NK-92 (cell line): Measurements from ENCODE around the gene RAI1.
"Not testable (repeated sequence)": the region's sequence is repeated elsewhere in the genome, so short reads cannot be mapped to it uniquely, and the experiment has no call there.

ENCODE experiments used
- DNase-seq: peaks from one replicate; lab custom pipeline; 2025; ENCODE audit not compliant: unreplicated experiment; lab: John Stamatoyannopoulos, UW

The RAI1 gene, protein sequence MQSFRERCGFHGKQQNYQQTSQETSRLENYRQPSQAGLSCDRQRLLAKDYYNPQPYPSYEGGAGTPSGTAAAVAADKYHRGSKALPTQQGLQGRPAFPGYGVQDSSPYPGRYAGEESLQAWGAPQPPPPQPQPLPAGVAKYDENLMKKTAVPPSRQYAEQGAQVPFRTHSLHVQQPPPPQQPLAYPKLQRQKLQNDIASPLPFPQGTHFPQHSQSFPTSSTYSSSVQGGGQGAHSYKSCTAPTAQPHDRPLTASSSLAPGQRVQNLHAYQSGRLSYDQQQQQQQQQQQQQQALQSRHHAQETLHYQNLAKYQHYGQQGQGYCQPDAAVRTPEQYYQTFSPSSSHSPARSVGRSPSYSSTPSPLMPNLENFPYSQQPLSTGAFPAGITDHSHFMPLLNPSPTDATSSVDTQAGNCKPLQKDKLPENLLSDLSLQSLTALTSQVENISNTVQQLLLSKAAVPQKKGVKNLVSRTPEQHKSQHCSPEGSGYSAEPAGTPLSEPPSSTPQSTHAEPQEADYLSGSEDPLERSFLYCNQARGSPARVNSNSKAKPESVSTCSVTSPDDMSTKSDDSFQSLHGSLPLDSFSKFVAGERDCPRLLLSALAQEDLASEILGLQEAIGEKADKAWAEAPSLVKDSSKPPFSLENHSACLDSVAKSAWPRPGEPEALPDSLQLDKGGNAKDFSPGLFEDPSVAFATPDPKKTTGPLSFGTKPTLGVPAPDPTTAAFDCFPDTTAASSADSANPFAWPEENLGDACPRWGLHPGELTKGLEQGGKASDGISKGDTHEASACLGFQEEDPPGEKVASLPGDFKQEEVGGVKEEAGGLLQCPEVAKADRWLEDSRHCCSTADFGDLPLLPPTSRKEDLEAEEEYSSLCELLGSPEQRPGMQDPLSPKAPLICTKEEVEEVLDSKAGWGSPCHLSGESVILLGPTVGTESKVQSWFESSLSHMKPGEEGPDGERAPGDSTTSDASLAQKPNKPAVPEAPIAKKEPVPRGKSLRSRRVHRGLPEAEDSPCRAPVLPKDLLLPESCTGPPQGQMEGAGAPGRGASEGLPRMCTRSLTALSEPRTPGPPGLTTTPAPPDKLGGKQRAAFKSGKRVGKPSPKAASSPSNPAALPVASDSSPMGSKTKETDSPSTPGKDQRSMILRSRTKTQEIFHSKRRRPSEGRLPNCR (N-terminal part only)

GRCh38 chr17:17681187-17681743 lies at the start of gene RAI1:
Gene RAI1 (plus strand): TSS chr17:17681458. CDS start chr17:17792949, 111,491 bp downstream.
- DNase-seq = no peak

- not testable (repeated sequence) for DNase-seq
Measured at GRCh38 chr17:17632690-17633089, 48.6 kb upstream of the RAI1 start.

DNA sequence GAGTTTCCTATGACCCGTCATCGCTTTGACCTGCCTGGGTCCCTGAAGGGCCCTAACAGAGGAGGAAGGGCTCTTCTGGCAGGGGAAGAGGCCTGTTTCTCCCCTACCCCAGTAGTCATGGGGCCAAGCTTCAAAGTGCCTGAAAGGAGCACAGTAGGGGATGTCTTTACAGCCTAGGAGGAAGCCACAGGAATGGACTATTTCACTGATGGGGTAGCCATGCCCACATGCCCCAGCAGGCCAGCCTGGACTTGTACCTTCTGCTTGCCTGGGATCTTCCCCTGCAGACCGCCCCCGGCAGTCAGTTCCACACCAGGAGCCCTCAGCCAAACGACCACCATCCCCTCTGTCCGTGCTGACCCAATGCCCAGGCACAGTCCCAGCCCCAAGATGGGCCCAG lies 47.9 kb upstream of the RAI1 start:
- no peak for DNase-seq

DNA sequence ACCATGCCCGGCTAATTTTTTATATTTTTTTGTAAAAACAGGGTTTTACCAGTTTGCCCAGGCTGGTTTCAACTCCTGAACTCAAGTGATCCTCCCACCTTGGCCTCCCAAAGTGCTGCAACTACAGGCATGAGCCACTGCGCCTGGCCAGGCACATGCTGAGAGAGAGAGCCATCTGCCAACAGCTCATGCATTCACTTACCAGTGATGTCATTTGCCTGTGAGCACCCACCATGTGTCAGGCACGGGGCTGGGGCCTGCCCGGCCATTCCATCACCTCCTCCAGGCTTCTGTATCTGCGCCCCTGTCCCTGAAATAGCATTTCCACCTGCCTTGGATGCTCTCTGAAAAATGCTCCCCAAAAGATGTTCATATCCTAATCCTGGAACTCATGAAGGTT lies 46.1 kb upstream of the RAI1 start:
- no peak for DNase-seq

DNA sequence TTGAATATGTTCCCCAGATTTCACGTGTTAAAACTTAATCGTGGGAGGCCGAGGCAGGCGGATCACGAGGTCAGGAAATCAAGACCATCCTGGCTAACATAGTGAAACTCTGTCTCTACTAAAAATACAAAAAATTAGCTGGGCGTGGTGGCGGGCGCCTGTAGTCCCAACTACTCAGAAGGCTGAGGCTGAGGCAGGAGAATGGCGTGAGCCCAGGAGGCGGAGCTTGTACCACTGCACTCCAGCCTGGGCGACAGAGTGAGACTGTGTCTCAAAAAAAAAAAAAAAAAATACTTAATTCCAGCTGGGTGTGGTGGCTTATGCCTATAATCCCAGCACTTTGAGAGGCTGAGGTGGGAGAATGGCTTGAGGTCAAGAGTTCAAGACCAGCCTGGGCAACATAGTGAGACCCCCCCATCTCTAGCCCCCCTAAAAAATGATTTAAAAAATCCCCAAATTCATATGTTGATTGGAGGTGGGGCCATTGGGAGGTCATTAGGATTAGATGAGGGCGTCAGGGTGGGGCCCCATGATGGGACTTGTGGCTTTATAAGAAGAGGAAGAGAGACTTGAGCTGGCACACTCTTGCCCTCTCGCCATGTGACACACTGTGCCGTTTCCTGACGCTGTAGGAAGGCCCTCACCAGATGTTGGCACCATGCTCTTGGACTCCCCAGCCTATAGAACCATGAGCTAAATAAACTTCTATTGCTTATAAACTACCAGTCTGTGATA lies 45.6 kb upstream of the RAI1 start:
- not testable (repeated sequence) for DNase-seq

DNA sequence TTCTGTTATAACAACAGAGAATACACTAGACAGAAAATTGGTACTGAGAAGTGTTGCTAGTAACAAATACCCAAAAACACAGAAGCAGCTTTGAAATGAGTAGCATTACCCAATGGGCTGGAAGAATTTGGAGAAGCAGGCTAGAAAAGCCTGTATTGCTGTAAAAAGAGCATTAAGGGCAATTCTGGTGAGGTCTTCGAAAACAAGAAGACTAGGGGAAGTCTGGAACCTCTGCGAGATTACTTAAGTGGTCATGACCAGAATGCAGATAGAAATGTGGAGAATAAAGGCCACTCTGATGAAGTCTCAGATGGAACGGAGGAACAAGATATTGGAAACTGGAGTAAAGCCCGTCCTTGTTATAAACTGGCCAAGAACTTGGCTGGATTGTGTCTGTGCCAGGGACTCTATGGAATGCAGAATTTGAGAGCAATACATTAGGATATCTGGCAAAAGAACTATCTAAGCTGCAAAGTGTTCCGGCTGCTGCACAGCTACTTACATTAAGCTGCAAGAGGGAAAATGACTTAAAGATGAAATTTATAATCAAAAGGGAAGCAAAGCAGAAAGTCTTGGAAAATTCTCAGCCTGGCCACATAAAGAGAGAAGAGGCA lies 44.9 kb upstream of the RAI1 start:
- DNase-seq = no peak

- no peak for DNase-seq
Measured at GRCh38 chr17:17638467-17638866, 42.8 kb upstream of the RAI1 start.

DNA sequence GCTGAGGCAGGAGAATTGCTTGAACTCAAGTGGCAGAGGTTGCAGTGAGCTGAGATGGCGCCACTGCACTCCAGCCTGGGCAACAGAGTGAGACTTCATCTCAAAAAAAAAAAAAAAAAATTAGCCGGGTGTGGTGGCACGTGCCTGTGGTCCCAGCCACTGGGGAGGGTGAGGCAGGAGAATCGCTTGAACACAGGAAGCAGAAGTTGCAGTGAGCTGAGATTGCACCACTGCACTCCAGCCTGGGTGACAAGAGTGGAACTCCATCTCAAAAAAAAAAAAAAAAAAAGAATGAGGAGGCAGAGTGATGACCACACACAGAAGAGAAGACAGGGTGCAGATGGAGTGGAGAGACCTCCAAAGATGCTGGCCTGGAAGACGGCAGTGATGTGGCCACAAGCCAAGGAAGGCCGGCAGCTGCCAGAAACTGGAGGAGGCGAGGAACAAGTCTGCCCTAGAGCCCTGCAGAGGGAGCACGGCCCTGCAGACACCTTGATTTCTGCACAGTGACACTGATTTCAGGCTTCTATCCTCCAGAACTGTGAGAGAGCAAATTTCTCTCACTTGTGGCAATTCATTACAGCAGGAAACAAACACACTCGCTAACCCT lies 41.5 kb upstream of the RAI1 start:
- not testable (repeated sequence) for DNase-seq

- DNase-seq = no peak
Measured at GRCh38 chr17:17641621-17642409, 39.4 kb upstream of the RAI1 start.

DNA sequence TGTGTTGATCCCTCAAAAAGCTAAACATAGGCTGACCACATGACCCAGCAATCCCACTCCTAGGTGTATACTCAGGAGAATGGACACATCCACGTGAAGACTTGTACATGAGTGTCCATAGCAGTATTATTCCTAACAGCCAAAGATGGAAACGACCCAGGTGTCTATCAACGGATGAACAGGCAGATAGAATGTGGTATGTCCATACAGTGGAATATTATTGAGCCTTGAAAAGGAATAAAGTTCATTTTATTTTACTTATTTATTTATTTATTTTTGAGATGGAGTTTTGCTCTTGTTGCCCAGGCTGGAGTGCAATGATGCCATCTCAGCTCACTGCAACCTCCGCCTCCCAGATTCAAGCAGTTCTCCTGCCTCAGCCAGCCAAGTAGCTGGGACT lies 36.1 kb upstream of the RAI1 start:
- not testable (repeated sequence) for DNase-seq

GRCh38 chr17:17645961-17646360 lies 35.3 kb upstream of the RAI1 start:
- no peak for DNase-seq

DNA sequence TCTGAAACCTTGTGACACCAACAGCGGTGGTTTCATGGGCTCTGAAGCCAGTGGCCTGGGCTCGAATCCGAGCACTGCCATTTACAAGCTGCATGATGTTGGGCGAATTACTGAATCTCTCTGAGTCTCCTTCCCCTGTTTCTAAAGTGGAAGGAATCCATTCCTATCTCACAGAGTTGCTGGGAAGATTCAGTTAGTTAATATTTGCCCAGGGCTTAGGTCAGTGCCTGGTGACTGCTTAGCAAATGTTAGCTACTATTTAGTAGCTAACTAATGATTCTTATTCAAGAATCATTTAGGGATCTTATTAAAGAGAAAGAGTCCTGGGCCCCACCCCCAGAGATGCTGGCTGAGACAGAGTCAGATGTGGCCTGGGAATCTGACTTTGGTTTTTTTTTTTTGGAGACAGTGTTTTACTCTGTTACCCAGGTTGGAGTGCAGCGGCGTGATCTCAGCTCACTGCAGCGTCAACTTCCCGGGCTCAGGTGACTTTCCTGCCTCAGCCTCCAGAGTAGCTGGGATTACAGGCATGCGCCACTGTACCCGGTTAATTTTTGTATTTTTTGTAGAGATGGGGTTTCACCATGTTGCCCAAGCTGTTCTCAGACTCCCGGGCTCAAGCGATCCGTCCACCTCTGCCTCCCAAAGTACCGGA lies 33.6 kb upstream of the RAI1 start:
- DNase-seq = no peak

DNA sequence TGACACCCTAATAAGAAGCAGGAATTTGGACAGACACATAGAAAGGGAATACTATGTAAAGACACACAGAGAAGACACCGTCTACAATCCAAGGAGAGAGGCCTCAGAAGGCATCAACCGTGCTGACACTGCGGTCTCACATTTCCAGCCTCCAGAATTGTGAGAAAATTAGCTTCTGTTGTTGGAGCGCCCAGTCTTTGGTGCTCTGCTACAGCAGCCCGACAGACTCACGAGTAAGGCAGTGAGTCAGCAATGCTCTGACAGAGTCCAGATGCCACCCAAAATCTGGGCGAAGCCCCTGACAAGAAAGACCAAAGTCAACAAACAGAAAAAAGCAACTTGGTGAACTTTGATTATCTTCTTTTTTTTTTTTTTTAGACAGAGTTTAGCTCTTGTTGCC lies 32.5 kb upstream of the RAI1 start:
- no peak for DNase-seq

GRCh38 chr17:17650959-17651358 lies 30.3 kb upstream of the RAI1 start:
- DNase-seq = no peak

DNA sequence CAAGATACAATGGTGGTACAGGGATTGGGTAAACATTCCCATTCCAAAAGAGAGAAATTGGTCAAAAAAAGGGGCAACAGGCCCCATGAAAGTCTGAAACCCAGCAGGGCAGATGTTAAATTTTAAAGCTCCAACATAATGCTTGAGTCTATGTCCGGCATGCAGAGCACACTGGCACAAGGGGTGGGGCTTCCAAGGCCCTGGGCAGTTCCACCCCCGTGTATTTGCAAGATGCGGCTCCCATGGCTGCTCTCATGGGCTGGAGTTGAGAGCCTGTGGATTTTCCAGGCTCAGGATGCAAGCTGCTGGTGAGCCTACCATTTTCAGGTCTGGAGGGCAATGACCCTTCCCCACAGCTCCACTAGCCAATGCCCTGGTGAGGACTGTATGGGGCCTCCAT lies 27.9 kb upstream of the RAI1 start:
- no peak for DNase-seq

DNA sequence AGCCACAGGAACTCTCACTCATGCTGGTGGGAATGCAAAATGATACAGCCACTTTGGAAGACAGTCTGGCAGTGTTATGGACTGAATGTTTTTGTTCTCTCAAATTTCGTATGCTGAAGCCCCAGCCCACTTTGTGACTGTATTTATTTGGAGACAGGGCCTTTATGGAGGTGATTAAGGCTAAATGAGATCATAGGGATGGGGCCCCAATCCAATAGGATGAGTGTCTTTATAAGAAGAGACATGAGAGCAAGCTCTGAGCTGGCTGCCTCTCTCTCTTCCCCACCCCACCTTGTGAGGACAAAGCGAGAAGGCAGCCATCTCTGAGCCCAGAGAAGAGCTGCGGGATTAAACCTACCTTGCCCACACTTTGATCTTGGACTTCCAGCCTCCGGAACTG lies 21.9 kb upstream of the RAI1 start:
- no peak for DNase-seq

DNA sequence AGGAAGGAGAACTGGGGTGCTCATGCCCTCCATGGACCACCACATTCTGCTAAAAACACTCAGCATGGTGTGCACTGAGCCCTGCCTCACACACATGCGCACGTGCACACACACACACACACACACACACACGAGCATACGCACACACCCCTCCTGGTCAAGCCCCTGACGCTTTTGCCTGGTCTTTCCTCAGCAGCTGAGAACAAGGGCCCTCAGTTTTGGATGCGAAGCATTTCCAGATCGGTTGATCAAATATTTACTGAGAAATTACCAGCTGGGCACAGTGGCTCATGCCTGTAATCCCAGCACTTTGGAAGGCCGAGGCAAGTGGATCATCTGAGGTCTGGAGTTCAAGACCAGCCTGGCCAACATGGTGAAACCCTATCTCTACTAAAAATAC lies 20.1 kb upstream of the RAI1 start:
- no peak for DNase-seq

DNA sequence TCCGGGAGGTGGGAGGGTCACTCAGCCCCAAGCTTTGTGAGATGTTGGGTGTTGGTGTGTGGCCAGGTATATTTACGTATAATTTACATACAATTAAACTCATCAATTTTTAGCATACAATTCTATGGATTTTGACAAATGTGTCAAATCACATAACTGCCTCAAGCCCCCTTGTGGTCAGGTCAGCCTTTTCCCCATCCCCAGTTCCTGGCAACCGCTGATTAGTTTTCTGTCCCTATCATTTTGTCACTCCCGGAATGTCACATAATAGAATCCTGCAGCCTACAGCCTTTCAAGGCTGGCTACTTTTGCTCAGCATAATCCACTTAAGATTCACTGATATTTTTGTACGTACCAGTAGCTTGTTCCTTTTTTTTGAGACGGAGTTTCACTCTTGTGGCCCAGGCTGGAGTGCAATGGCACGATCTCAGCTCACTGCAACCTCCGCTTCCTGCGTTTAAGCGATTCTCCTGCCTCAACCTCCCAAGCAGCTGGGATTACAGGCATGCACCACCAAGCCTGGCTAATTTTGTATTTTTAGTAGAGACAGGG lies 19.3 kb upstream of the RAI1 start:
- DNase-seq = no peak
